HepG2 (cell line): ENCODE data around the gene SPECC1L. TPM values are rescaled to one million over a fixed set of nuclear protein-coding genes. Genes with fewer than 3 reads are reported as not detected.

ENCODE experiments used
- ATAC-seq: fragments of 200-7000 bp; cut with Tn5 transposase; 3 replicates; pipeline ENCODE4 v1.9.1; 2020; ENCODE audit warnings: mild to moderate bottlenecking, moderate library complexity
- BruUV-seq: library from RNA; stranded (reverse); fragments of 400-500 nt; replicated peaks from 2 replicates; lab custom pipeline; 2021; lab: Mats Ljungman, UMichigan
- CTCF ChIA-PET: fragments of 300-600 bp; formaldehyde crosslinking; extraction: SDS; loops from one replicate; lab custom pipeline; 2021; ENCODE audit warnings: low total read pairs, inconsistent platforms, low intra/inter-chr PET ratio; lab: Yijun Ruan, JAX
- POLR2A ChIA-PET: fragments of 350-600 bp; sonication (Branson Sonifier 250); formaldehyde crosslinking; loops from one replicate; lab custom pipeline; 2020; ENCODE audit warnings: antibody characterized with exemption, inconsistent platforms; lab: Yijun Ruan, JAX
- DNase-seq: peaks from one replicate; pipeline ENCODE4 v3.0.0-alpha.2; 2015; ENCODE audit warnings: low spot score
- FAIRE-seq: peaks from 3 replicates; lab custom pipeline; 2011; peaks lifted over from hg19 to GRCh38; lab: Jason Lieb, UNC
- H2AFZ ChIP-seq: one replicate; pipeline ENCODE4 v1.6.1; 2011; ENCODE audit warnings: low read length, inconsistent platforms
- H3K27ac ChIP-seq: fragments of 300-600 bp; 3 replicates; pipeline ENCODE4 v1.8.0; 2011; ENCODE audit warnings: mixed run types, mild to moderate bottlenecking, mixed read lengths, low read length, inconsistent platforms; ENCODE audit not compliant: insufficient read depth; ENCODE audit errors: extremely low read length
- H3K27me3 ChIP-seq, 2 experiments: fragments of 200-600 bp in 1 of 2; 2 replicates in 1 of 2; 3 replicates in 1 of 2; pipeline versions ENCODE4 v1.6.0 to v1.8.0; 2011; ENCODE audit warnings: low read length in 2 of 2, mild to moderate bottlenecking in 2 of 2, moderate library complexity in 2 of 2, inconsistent platforms in 1 of 2; ENCODE audit not compliant: insufficient read depth in 2 of 2, control insufficient read depth in 1 of 2
- H3K36me3 ChIP-seq, 2 experiments: fragments of 200-600 bp in 1 of 2; replicated peaks in 1 of 2; 2 replicates in 1 of 2; 3 replicates in 1 of 2; pipeline versions ENCODE4 v1.5.1 to v1.8.0; 2011; ENCODE audit warnings: low read length in 2 of 2, inconsistent platforms in 1 of 2; ENCODE audit not compliant: insufficient read depth in 2 of 2, control insufficient read depth in 1 of 2
- H3K4me1 ChIP-seq: 2 replicates; pipeline ENCODE4 v1.5.1; 2012; ENCODE audit warnings: low read length, inconsistent platforms; ENCODE audit not compliant: insufficient read depth
- H3K4me2 ChIP-seq: 2 replicates; pipeline ENCODE4 v1.6.0; 2011; ENCODE audit warnings: low read depth, low read length, inconsistent platforms
- H3K4me3 ChIP-seq, 3 experiments: fragments of 200-600 bp in 1 of 3; sonication (generic), shearing (Covaris generic) in 1 of 3; replicated peaks in 1 of 3; 2 replicates each; pipeline ENCODE4 v1.5.1; 2011 to 2016; ENCODE audit warnings: low read length in 3 of 3, inconsistent platforms in 2 of 3, low read depth in 2 of 3, mild to moderate bottlenecking in 2 of 3, control low read depth in 1 of 3, mixed read lengths in 1 of 3; ENCODE audit not compliant: insufficient read depth in 1 of 3
- H3K79me2 ChIP-seq: one replicate; pipeline ENCODE4 v1.6.1; 2011; ENCODE audit warnings: low read length, inconsistent platforms; ENCODE audit not compliant: insufficient read depth
- H3K9ac ChIP-seq: 2 replicates; pipeline ENCODE4 v1.6.0; 2011; ENCODE audit warnings: mild to moderate bottlenecking, low read depth, low read length, inconsistent platforms; ENCODE audit not compliant: insufficient read depth
- H3K9me3 ChIP-seq: 2 replicates; pipeline ENCODE4 v1.5.1; 2012; ENCODE audit warnings: mild to moderate bottlenecking, low read length
- H4K20me1 ChIP-seq: 2 replicates; pipeline ENCODE4 v1.6.0; 2011; ENCODE audit warnings: inconsistent platforms, mild to moderate bottlenecking, low read length, moderate library complexity; ENCODE audit not compliant: insufficient read depth
- BORCS8-MEF2B ChIP-seq: sonication (generic); formaldehyde crosslinking; IDR thresholded peaks from 2 replicates; pipeline ENCODE4 v1.8.0; 2022; ENCODE audit warnings: mild to moderate bottlenecking, missing genetic modification reagents
- HNRNPK ChIP-seq: fragments of 200-400 bp; formaldehyde crosslinking; IDR thresholded peaks from 2 replicates; pipeline ENCODE4 v1.6.1; 2018; ENCODE audit warnings: low read length, low read depth, moderate library complexity, mild to moderate bottlenecking; ENCODE audit not compliant: poor library complexity, severe bottlenecking
- HOXD1 ChIP-seq: sonication (generic); formaldehyde crosslinking; IDR thresholded peaks from 2 replicates; pipeline ENCODE4 v1.5.0; 2020; ENCODE audit warnings: missing genetic modification reagents
- ISL2 ChIP-seq: sonication (generic); formaldehyde crosslinking; IDR thresholded peaks from 2 replicates; pipeline ENCODE4 v1.5.0; 2020; ENCODE audit warnings: missing genetic modification reagents
- JUNB ChIP-seq: sonication (generic); formaldehyde crosslinking; IDR thresholded peaks from 2 replicates; pipeline ENCODE4 v1.8.0; 2022; ENCODE audit warnings: missing genetic modification reagents, mild to moderate bottlenecking, borderline replicate concordance
- MTA3 ChIP-seq: sonication (generic); formaldehyde crosslinking; IDR thresholded peaks from 2 replicates; pipeline ENCODE4 v1.4.0; 2020; ENCODE audit warnings: missing genetic modification reagents
- SRY ChIP-seq: sonication (generic); formaldehyde crosslinking; IDR thresholded peaks from 2 replicates; pipeline ENCODE4 v1.8.0; 2022; ENCODE audit warnings: mild to moderate bottlenecking, missing genetic modification reagents
- ZBTB21 ChIP-seq: sonication (generic); formaldehyde crosslinking; IDR thresholded peaks from 2 replicates; pipeline ENCODE4 v1.4.0; 2020; ENCODE audit warnings: missing genetic modification reagents
- ZNF264 ChIP-seq: sonication (generic); formaldehyde crosslinking; IDR thresholded peaks from 2 replicates; pipeline ENCODE4 v1.4.0; 2020; ENCODE audit warnings: missing genetic modification reagents
- ZNF329 ChIP-seq: sonication (generic); formaldehyde crosslinking; IDR thresholded peaks from 2 replicates; pipeline ENCODE4 v1.9.0; 2021; ENCODE audit warnings: low read depth, mild to moderate bottlenecking, missing genetic modification reagents
- ZNF557 ChIP-seq: sonication (generic); formaldehyde crosslinking; IDR thresholded peaks from 2 replicates; pipeline ENCODE4 v1.4.0; 2020; ENCODE audit warnings: missing genetic modification reagents
- WGBS: methylation state at CpG from one replicate; pipeline ENCODE4 v1.1.6; 2017; ENCODE audit warnings: low lambda C conversion rate; 5-methylcytosine and 5-hydroxymethylcytosine counted together
- in situ Hi-C: cut with HindIII; loops from 2 replicates; pipeline ENCODE4 v1.10.0; 2017; ENCODE audit warnings: low pct_unique_long_range_greater_than_20kb; ENCODE audit not compliant: extremely low pct_ligation_motif_present
- intact Hi-C: fragments of 100-400 bp; cut with micrococcal nuclease; formaldehyde crosslinking; loops from one replicate; pipeline ENCODE4 v1.10.0; 2022; ENCODE audit not compliant: unreplicated experiment
- polyA plus RNA-seq, 8 experiments: library from polyadenylated mRNA; depleted of rRNA in 3 of 8; stranded (reverse) in 7 of 8; unstranded in 1 of 8; fragments of >200 nt; fragmentation: Illumina TruSeq in 4 of 8; extraction: Trizol in 4 of 8; gene quantifications; 2 replicates each; pipeline versions ENCODE4 v1.2.1 to v1.2.3, GENCODE V29; 2011 to 2016; ENCODE audit warnings: low read depth in 4 of 8, missing spikeins in 1 of 8, mixed read lengths in 1 of 8; ENCODE audit not compliant: insufficient read depth in 1 of 8
- total RNA-seq, 5 experiments: library from RNA; depleted of rRNA; stranded (reverse); fragments of >200 nt; fragmentation: Illumina TruSeq; extraction: Trizol; gene quantifications; 2 replicates each; pipeline ENCODE4 v1.2.3, GENCODE V29; 2016; ENCODE audit warnings: low read depth in 1 of 5
- TF ChIP-seq, protein P1 (sequence below): sonication (generic); formaldehyde crosslinking; IDR thresholded peaks from 2 replicates; pipeline ENCODE4 v1.4.0; 2020; ENCODE audit warnings: mild to moderate bottlenecking, missing genetic modification reagents, borderline replicate concordance

SPECC1L gene
- total and polyA plus RNA-seq, 2 of the 13 experiments (the other 11 are each of a cell fraction or from before 2014, with no cell fraction given): 14.1 to 30.3 TPM

DNA sequence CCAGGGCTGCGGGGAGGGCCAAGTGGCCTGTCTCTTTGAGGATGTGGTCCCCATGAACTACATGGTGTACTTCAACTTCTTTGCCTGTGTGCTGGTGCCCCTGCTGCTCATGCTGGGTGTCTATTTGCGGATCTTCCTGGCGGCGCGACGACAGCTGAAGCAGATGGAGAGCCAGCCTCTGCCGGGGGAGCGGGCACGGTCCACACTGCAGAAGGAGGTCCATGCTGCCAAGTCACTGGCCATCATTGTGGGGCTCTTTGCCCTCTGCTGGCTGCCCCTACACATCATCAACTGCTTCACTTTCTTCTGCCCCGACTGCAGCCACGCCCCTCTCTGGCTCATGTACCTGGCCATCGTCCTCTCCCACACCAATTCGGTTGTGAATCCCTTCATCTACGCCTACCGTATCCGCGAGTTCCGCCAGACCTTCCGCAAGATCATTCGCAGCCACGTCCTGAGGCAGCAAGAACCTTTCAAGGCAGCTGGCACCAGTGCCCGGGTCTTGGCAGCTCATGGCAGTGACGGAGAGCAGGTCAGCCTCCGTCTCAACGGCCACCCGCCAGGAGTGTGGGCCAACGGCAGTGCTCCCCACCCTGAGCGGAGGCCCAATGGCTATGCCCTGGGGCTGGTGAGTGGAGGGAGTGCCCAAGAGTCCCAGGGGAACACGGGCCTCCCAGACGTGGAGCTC is 170.2 kb downstream of the SPECC1L start:
- H3K9me3 ChIP-seq: no peaks in the 10 kb centered on the region
- no peak overlapping the region for H3K9ac ChIP-seq
- no peak overlapping the region for H3K4me2 ChIP-seq
- no peak for TF ChIP-seq JUNB (CRISPR knock-in tag)
- no peak for TF ChIP-seq ZBTB21 (CRISPR knock-in tag)
- no peak for TF ChIP-seq BORCS8-MEF2B (CRISPR knock-in tag)
- TF ChIP-seq HNRNPK: no peak
- no peak overlapping the region for H2AFZ ChIP-seq
- H3K27me3 ChIP-seq: no peaks in the 10 kb centered on the region; a peak in 1 of 5 replicates
- H3K4me1 ChIP-seq: peaks cover 13% of the 10 kb centered on the region
- in situ Hi-C loops: no loop called here
- WGBS: 96% methylated on average over 23 of the region's 30 CpGs
- no peaks in the 10 kb centered on the region for H4K20me1 ChIP-seq
- ChIA-PET CTCF (no interaction called here), POLR2A (no interaction called here)
- intact Hi-C loops: no loop called here
- H3K4me3 ChIP-seq: no peak overlapping the region
- DNase-seq (no peak), ATAC-seq (no peak), FAIRE-seq (no peak)
- H3K36me3 ChIP-seq: no peaks in the 10 kb centered on the region; a peak in 1 of 5 replicates
- BruUV-seq: no TSS peak
- H3K79me2 ChIP-seq: no peaks in the 10 kb centered on the region
- H3K27ac ChIP-seq: no peak overlapping the region

DNA sequence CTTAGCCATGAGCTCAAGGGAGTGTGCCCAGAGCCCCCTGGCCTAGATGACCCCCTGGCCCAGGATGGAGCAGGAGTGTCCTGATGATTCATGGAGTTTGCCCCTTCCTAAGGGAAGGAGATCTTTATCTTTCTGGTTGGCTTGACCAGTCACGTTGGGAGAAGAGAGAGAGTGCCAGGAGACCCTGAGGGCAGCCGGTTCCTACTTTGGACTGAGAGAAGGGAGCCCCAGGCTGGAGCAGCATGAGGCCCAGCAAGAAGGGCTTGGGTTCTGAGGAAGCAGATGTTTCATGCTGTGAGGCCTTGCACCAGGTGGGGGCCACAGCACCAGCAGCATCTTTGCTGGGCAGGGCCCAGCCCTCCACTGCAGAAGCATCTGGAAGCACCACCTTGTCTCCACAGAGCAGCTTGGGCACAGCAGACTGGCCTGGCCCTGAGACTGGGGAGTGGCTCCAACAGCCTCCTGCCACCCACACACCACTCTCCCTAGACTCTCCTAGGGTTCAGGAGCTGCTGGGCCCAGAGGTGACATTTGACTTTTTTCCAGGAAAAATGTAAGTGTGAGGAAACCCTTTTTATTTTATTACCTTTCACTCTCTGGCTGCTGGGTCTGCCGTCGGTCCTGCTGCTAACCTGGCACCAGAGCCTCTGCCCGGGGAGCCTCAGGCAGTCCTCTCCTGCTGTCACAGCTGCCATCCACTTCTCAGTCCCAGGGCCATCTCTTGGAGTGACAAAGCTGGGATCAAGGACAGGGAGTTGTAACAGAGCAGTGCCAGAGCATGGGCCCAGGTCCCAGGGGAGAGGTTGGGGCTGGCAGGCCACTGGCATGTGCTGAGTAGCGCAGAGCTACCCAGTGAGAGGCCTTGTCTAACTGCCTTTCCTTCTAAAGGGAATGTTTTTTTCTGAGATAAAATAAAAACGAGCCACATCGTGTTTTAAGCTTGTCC is 171.0 kb downstream of the SPECC1L start:
- Histone ChIP-seq H3K27me3 (no peaks in the 10 kb centered on the region; a peak in 1 of 5 replicates), H3K79me2 (no peaks in the 10 kb centered on the region), H4K20me1 (no peaks in the 10 kb centered on the region), H3K9ac (no peak overlapping the region), H2AFZ (no peak overlapping the region), H3K4me3 (no peak overlapping the region), H3K4me1 (peaks cover 20% of the 10 kb centered on the region), H3K4me2 (no peak overlapping the region), H3K36me3 (no peaks in the 10 kb centered on the region; a peak in 1 of 5 replicates), H3K9me3 (no peaks in the 10 kb centered on the region), H3K27ac (no peak overlapping the region)
- FAIRE-seq: no peak
- 91% methylated on average over 8 of the region's 8 CpGs for WGBS
- ChIA-PET CTCF (no interaction called here), POLR2A (interaction anchor here (0.9 kb wide), 1 partner anchor 64 kb away, joined by 3 read pairs; no protein-coding TSS in a partner anchor)
- in situ Hi-C loops: no loop called here
- intact Hi-C loops: no loop called here
- DNase-seq: no peak
- no peak for ATAC-seq
- no TSS peak for BruUV-seq
- TF ChIP-seq ISL2 (CRISPR knock-in tag) (no peak), ZNF264 (no peak), MTA3 (CRISPR knock-in tag) (no peak), ZNF329 (CRISPR knock-in tag) (no peak), SRY (no peak), ZNF557 (CRISPR knock-in tag) (no peak), HOXD1 (CRISPR knock-in tag) (no peak)
- TF ChIP-seq, protein P1, sequence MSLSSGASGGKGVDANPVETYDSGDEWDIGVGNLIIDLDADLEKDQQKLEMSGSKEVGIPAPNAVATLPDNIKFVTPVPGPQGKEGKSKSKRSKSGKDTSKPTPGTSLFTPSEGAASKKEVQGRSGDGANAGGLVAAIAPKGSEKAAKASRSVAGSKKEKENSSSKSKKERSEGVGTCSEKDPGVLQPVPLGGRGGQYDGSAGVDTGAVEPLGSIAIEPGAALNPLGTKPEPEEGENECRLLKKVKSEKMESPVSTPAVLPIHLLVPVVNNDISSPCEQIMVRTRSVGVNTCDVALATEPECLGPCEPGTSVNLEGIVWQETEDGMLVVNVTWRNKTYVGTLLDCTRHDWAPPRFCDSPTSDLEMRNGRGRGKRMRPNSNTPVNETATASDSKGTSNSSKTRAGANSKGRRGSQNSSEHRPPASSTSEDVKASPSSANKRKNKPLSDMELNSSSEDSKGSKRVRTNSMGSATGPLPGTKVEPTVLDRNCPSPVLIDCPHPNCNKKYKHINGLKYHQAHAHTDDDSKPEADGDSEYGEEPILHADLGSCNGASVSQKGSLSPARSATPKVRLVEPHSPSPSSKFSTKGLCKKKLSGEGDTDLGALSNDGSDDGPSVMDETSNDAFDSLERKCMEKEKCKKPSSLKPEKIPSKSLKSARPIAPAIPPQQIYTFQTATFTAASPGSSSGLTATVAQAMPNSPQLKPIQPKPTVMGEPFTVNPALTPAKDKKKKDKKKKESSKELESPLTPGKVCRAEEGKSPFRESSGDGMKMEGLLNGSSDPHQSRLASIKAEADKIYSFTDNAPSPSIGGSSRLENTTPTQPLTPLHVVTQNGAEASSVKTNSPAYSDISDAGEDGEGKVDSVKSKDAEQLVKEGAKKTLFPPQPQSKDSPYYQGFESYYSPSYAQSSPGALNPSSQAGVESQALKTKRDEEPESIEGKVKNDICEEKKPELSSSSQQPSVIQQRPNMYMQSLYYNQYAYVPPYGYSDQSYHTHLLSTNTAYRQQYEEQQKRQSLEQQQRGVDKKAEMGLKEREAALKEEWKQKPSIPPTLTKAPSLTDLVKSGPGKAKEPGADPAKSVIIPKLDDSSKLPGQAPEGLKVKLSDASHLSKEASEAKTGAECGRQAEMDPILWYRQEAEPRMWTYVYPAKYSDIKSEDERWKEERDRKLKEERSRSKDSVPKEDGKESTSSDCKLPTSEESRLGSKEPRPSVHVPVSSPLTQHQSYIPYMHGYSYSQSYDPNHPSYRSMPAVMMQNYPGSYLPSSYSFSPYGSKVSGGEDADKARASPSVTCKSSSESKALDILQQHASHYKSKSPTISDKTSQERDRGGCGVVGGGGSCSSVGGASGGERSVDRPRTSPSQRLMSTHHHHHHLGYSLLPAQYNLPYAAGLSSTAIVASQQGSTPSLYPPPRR: no peak
